GM19240 (cell line): ENCODE measurements around the gene TAF12.
"Not testable (repeated sequence)": the region's sequence is repeated elsewhere in the genome, so short reads cannot be mapped to it uniquely, and the experiment has no call there.

Experiments used
- DNase-seq: peaks from one replicate; pipeline ENCODE4 v3.0.0; 2011; ENCODE audit warnings: low spot score; ENCODE audit not compliant: insufficient read length

The TAF12 gene

GRCh38 chr1:28645406-28645805, 2.5 kb upstream of the TAF12 start:
- not testable (repeated sequence) for DNase-seq

- DNase-seq = no peak
These were observed 1.6 kb upstream of the TAF12 start for GRCh38 chr1:28644494-28644893.

- no peak for DNase-seq
These were observed 616 bp downstream of the TAF12 start for GRCh38 chr1:28642056-28642846.

- no peak for DNase-seq
These were observed 2.1 kb downstream of the TAF12 start for GRCh38 chr1:28640766-28641165.

GRCh38 chr1:28632560-28632959, 10.3 kb downstream of the TAF12 start:
- DNase-seq = no peak

- DNase-seq = no peak
These were observed 11.2 kb downstream of the TAF12 start for GRCh38 chr1:28631713-28632112.

GRCh38 chr1:28613175-28613574, 29.7 kb downstream of the TAF12 start:
- no peak for DNase-seq

GRCh38 chr1:28606771-28607170, 36.1 kb downstream of the TAF12 start:
- no peak for DNase-seq

GRCh38 chr1:28604962-28605361, 37.9 kb downstream of the TAF12 start:
- DNase-seq = no peak

GRCh38 chr1:28604411-28604810, 38.5 kb downstream of the TAF12 start:
- DNase-seq = no peak

- DNase-seq = no peak
These were observed 40.1 kb downstream of the TAF12 start for GRCh38 chr1:28602536-28603439.

- DNase-seq = no peak
These were observed 41.2 kb downstream of the TAF12 start for GRCh38 chr1:28601696-28602095.

- not testable (repeated sequence) for DNase-seq
These were observed 46.6 kb downstream of the TAF12 start for GRCh38 chr1:28596276-28596675.

- DNase-seq = no peak
These were observed 47.3 kb downstream of the TAF12 start for GRCh38 chr1:28595412-28596191.

- not testable (repeated sequence) for DNase-seq
These were observed 48.0 kb downstream of the TAF12 start for GRCh38 chr1:28594686-28595411.

GRCh38 chr1:28593988-28594356, 48.9 kb downstream of the TAF12 start:
- not testable (repeated sequence) for DNase-seq

GRCh38 chr1:28592321-28593071, 50.4 kb downstream of the TAF12 start:
- DNase-seq = no peak

GRCh38 chr1:28591708-28592320, 51.1 kb downstream of the TAF12 start, which contains the start of gene RAB42:
RAB42 (plus strand) TSS chr1:28592265; CDS start chr1:28592512, 247 bp downstream.
- DNase-seq = no peak

GRCh38 chr1:28586585-28587391, 56.1 kb downstream of the TAF12 start:
- DNase-seq = not testable (repeated sequence)
